Ascending aorta (tissue), 2 donors: ENCODE results near the gene MYH2. TPM values are rescaled to one million over a fixed set of nuclear protein-coding genes. Genes with fewer than 3 reads are reported as not detected.

Experiments
- DNase-seq, 2 donors: peaks; one replicate each; pipeline ENCODE4 v3.0.0-alpha.2; 2019; ENCODE audit warnings: low spot score in 2 of 2
- H3K27ac ChIP-seq, 2 donors: fragments of 200-600 bp; sonication (generic); one replicate each; pipeline ENCODE4 v1.5.1; 2016 to 2017; ENCODE audit warnings: mild to moderate bottlenecking in 1 of 2
- H3K27me3 ChIP-seq: fragments of 200-600 bp; sonication (generic); one replicate; pipeline ENCODE4 v1.5.1; 2017
- H3K36me3 ChIP-seq, 2 donors: fragments of 200-600 bp; sonication (generic); one replicate each; pipeline ENCODE4 v1.5.1; 2016
- H3K4me1 ChIP-seq, 2 donors: fragments of 200-600 bp; sonication (generic); one replicate each; pipeline ENCODE4 v1.5.1; 2016 to 2017; ENCODE audit warnings: mild to moderate bottlenecking in 1 of 2
- H3K4me3 ChIP-seq, 2 donors: fragments of 200-600 bp; sonication (generic); one replicate each; pipeline ENCODE4 v1.5.1; 2016 to 2017; ENCODE audit warnings: mild to moderate bottlenecking in 1 of 2
- H3K9me3 ChIP-seq, 2 donors: fragments of 200-600 bp; sonication (generic); one replicate each; pipeline ENCODE4 v1.5.1; 2016
- intact Hi-C: fragments of 100-400 bp; cut with DNase I; formaldehyde crosslinking; loops from one replicate; pipeline ENCODE4 v1.15.1; 2023
- total RNA-seq: library from RNA; depleted of rRNA; stranded (reverse); fragments of >200 nt; gene quantifications from one replicate; pipeline ENCODE4 v1.1.0, GENCODE V29; 2016
- TF ChIP-seq, protein P1 (sequence below), 3 experiments: fragments of 200-600 bp in 2 of 3; fragments of 450-650 bp in 1 of 3; sonication (generic) in 2 of 3; IDR thresholded peaks; one replicate each; pipeline ENCODE4 v1.5.1; 2016 to 2019; ENCODE audit warnings: antibody characterized with exemption in 3 of 3, mild to moderate bottlenecking in 1 of 3, moderate library complexity in 1 of 3

MYH2 gene
- total RNA-seq, 1 donor from 2014 or later = not detected

DNA sequence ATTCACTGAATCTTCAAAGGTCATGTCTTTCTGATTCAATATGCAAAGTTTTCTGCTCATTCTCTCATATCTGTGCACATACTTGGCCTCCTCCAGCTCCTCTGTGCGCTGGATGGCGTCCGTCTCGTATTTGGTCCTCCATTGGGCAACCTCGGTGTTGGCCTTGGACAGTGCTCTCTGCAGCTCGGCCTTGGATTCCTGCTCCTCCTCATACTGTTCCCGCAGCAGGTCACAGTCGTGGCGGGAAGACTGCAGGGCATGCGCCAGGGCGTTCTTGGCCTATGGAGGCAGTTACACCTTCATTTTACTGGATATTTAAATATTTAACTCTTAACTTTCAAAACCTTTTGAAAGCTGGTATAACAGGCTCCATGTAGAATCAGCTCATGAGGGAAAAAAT lies 22.9 kb downstream of the MYH2 start:
- H3K9me3 ChIP-seq = no peaks in the 10 kb centered on the region
- no peak overlapping the region for H3K4me3 ChIP-seq
- H3K36me3 ChIP-seq = no peaks in the 10 kb centered on the region
- TF ChIP-seq, protein P1, sequence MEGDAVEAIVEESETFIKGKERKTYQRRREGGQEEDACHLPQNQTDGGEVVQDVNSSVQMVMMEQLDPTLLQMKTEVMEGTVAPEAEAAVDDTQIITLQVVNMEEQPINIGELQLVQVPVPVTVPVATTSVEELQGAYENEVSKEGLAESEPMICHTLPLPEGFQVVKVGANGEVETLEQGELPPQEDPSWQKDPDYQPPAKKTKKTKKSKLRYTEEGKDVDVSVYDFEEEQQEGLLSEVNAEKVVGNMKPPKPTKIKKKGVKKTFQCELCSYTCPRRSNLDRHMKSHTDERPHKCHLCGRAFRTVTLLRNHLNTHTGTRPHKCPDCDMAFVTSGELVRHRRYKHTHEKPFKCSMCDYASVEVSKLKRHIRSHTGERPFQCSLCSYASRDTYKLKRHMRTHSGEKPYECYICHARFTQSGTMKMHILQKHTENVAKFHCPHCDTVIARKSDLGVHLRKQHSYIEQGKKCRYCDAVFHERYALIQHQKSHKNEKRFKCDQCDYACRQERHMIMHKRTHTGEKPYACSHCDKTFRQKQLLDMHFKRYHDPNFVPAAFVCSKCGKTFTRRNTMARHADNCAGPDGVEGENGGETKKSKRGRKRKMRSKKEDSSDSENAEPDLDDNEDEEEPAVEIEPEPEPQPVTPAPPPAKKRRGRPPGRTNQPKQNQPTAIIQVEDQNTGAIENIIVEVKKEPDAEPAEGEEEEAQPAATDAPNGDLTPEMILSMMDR (IDR thresholded peaks at IDR 0.05) = no peak
- H3K27ac ChIP-seq = no peak overlapping the region
- H3K27me3 ChIP-seq = no peaks in the 10 kb centered on the region
- no peak for DNase-seq
- intact Hi-C loops = no loop called here
- H3K4me1 ChIP-seq = no peaks in the 10 kb centered on the region

DNA sequence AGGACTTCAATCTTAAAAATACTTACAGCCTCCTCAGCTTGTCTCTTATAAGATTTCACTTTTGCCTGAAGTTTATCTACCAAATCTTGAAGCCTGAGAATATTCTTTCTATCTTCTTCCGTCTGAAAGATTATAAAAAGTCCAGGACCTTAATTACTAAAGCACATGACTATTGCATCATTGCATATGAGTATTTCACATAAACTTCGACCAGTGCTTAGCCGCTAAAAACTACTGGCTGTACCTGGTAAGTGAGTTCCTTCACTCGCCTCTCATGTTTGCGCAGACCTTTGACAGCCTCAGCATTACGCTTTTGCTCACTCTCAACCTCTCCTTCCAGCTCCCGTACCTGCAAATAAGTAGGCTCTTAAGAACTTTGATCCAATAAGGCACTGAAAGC lies 26.4 kb downstream of the MYH2 start:
- no peak overlapping the region for H3K27ac ChIP-seq
- no peaks in the 10 kb centered on the region for H3K27me3 ChIP-seq
- DNase-seq = no peak
- no peaks in the 10 kb centered on the region for H3K36me3 ChIP-seq
- no peaks in the 10 kb centered on the region for H3K9me3 ChIP-seq
- H3K4me3 ChIP-seq = no peak overlapping the region
- no peaks in the 10 kb centered on the region for H3K4me1 ChIP-seq
- TF ChIP-seq, protein P1 (IDR thresholded peaks at IDR 0.05) = no peak
- intact Hi-C loops = no loop called here

DNA sequence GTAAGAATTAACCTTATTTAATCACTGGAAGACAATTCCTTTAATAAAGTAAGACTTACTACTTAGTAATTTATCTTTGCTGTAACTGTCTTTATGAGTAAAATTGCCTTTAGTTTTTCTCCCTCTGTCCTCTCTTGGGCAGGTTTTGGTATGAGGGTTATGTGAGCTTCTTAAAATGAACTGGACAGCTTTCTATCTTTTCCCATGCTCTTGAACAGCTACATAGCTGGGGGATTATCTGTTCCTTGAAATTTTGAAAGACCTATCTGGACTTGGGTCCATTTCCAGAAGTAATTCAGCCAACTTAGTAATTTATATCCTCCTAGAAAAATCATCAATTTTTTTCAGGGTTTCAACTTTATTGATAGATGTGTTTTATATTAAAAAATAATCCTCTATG lies 27.5 kb downstream of the MYH2 start:
- Histone ChIP-seq H3K4me1 (no peaks in the 10 kb centered on the region), H3K9me3 (no peaks in the 10 kb centered on the region), H3K27me3 (no peaks in the 10 kb centered on the region), H3K36me3 (no peaks in the 10 kb centered on the region), H3K27ac (no peak overlapping the region), H3K4me3 (no peak overlapping the region)
- intact Hi-C loops = no loop called here
- TF ChIP-seq, protein P1 (IDR thresholded peaks at IDR 0.05) = no peak
- no peak for DNase-seq

DNA sequence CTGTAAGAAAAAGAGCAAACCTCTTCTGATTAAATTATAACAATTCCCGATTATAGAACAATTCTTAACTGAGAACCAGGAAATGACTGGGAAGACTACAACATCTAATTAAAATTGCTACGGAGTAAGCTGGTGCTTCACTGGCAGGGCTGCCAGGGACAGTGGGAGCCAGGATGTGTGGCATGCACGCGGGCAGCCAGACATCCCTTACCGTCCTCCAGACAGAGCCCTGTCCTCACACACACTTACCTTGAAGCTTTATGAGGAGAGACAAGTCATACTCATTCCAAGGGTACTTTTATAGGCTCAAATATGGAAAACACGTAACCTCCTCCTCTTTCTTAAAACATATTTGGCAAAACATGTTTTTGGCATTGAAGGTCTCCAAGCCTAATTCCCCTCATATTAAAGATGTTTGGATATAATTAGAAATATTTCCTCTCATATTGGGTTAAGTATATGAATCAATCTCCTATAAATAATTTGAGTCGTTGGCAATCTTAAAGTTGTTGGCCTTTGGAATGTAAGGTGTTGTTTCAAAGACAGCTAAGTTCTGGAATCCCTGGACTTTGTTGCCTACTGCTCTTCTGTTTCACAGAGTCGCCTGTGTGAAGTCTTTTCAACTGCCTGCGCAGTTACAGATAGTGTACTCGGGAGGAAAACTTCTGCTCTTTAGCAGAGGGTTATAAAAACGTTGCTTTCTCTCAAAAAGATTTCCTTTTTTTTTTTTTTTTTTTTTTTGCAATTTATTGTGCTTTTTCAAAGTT lies 31.0 kb downstream of the MYH2 start, which contains the start of gene MYH1:
TSS of gene MYH1 (minus strand) at position 272 of the 767 bp plus-strand sequence. CDS start 1,900 bp downstream, outside the sequence.
- H3K9me3 ChIP-seq = no peaks in the 10 kb centered on the region
- DNase-seq = no peak
- no peaks in the 10 kb centered on the region for H3K27me3 ChIP-seq
- H3K36me3 ChIP-seq = no peaks in the 10 kb centered on the region
- H3K4me3 ChIP-seq = no peak within 1 kb of the TSS
- H3K27ac ChIP-seq = no peak within 1 kb of the TSS
- TF ChIP-seq, protein P1 (IDR thresholded peaks at IDR 0.05) = no peak
- H3K4me1 ChIP-seq = no peaks in the 10 kb centered on the region
- intact Hi-C loops = no loop called here

DNA sequence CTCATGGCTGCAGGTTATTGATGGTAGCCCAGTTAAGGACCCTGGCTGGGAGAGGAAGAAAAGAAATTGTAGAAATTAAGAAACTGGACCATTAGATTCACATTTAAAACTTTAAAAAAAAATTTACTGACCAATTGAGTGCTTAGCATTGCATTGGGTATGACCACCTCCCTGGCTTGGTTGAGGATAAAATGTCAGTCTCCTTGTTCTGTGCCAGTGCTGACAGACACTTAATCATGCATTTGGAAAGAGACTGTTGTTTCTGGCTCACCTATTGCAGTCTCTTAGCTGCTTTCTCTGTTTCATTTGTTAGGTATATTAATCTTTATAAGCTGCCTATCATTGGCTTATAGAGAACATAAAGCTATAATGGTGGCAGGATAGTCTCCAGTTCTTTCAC lies 32.8 kb downstream of the MYH2 start:
- intact Hi-C loops = no loop called here
- DNase-seq = no peak
- Histone ChIP-seq H3K9me3 (no peaks in the 10 kb centered on the region), H3K4me1 (no peaks in the 10 kb centered on the region), H3K36me3 (no peaks in the 10 kb centered on the region), H3K27me3 (no peaks in the 10 kb centered on the region), H3K4me3 (no peak overlapping the region), H3K27ac (no peak overlapping the region)
- TF ChIP-seq, protein P1 (IDR thresholded peaks at IDR 0.05) = no peak
